IPS DF 19.7 (cell line): ENCODE measurements around the gene PTH2R.

ENCODE experiments used
- DNase-seq: peaks from one replicate; pipeline ENCODE4 v3.0.0-alpha.2; 2013; ENCODE audit warnings: low read depth, low spot score

PTH2R gene

DNA sequence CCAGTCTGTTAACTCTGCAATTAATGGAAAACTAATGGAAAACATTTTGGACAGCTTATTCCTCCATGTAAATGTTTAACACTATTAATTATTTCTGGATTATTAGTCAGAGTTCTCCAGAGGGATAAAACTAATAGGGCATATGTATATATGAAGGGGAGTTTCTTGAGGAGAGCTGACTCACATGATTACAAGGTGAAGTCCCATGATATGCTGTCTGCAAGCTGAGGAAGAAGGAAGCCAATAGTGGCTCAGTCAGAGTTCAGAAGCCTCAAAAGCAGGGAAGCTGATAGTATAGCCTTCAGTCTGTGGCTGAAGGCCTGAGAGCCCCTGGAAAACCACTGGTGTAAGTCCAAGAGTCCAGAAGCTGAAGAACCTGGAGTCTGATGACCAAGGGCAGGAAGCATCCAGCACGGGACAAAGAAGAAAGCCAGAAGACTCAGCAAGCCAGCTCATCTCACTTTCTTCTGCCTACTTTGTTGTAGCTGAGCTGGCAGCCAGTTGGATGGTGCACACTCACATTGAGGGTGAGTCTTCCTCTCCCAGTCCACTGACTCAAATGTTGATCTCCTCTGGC, 136.0 kb downstream of the PTH2R start:
- DNase-seq, result no peak
